IMR-90 (cell line): ENCODE data around the gene SSX2IP. TPM values are rescaled to one million over a fixed set of nuclear protein-coding genes. Genes with fewer than 3 reads are reported as not detected.

ENCODE experiments used
- ATAC-seq: fragments of 200-7000 bp; cut with Tn5 transposase; 2 replicates; pipeline ENCODE4 v1.9.1; 2020; ENCODE audit warnings: low read depth, mild to moderate bottlenecking, moderate library complexity
- BruUV-seq: library from RNA; stranded (reverse); fragments of 400-500 nt; replicated peaks from 2 replicates; lab custom pipeline; 2021; lab: Mats Ljungman, UMichigan
- CTCF ChIA-PET: fragments of 300-600 bp; formaldehyde crosslinking; extraction: SDS; loops from one replicate; lab custom pipeline; 2021; ENCODE audit warnings: antibody characterized with exemption; lab: Yijun Ruan, JAX
- POLR2A ChIA-PET: fragments of 300-600 bp; sonication (Branson Sonifier 250); formaldehyde crosslinking; loops from one replicate; lab custom pipeline; 2022; ENCODE audit warnings: antibody characterized with exemption; ENCODE audit not compliant: unreplicated experiment; lab: Charles Lee
- DNase-seq: peaks from one replicate; pipeline ENCODE4 v3.0.0; 2013
- H2AFZ ChIP-seq: replicated peaks from 2 replicates; pipeline ENCODE3; 2013; ENCODE audit warnings: low read length, mild to moderate bottlenecking; ENCODE audit not compliant: poor library complexity
- H2AK5ac ChIP-seq: 2 replicates; pipeline ENCODE4 v1.6.1; 2013; ENCODE audit warnings: low read depth, low read length, inconsistent platforms
- H2AK9ac ChIP-seq: replicated peaks from 2 replicates; pipeline ENCODE3; 2013; ENCODE audit warnings: mild to moderate bottlenecking, low read depth, low read length, moderate library complexity; ENCODE audit not compliant: poor library complexity
- H2BK120ac ChIP-seq: 2 replicates; pipeline ENCODE4 v1.6.1; 2013; ENCODE audit warnings: low read depth, low read length, inconsistent platforms
- H2BK15ac ChIP-seq: 3 replicates; pipeline ENCODE4 v1.6.1; 2013; ENCODE audit warnings: low read depth, low read length, inconsistent platforms
- H2BK20ac ChIP-seq: 2 replicates; pipeline ENCODE4 v1.6.1; 2013; ENCODE audit warnings: low read depth, mild to moderate bottlenecking, inconsistent platforms, low read length, moderate library complexity
- H2BK5ac ChIP-seq: 2 replicates; pipeline ENCODE4 v1.6.1; 2013; ENCODE audit warnings: mild to moderate bottlenecking, low read depth, low read length, inconsistent platforms; ENCODE audit not compliant: poor library complexity, severe bottlenecking
- H3K14ac ChIP-seq: replicated peaks from 2 replicates; pipeline ENCODE4 v1.6.1; 2013; ENCODE audit warnings: low read depth, low read length, inconsistent platforms
- H3K18ac ChIP-seq: 2 replicates; pipeline ENCODE4 v1.6.1; 2013; ENCODE audit warnings: low read depth, low read length, control low read depth
- H3K23ac ChIP-seq: 2 replicates; pipeline ENCODE4 v1.6.1; 2013; ENCODE audit warnings: low read depth, low read length, inconsistent platforms
- H3K27ac ChIP-seq: 2 replicates; pipeline ENCODE4 v1.5.1; 2013; ENCODE audit warnings: mild to moderate bottlenecking, control low read depth, low read length; ENCODE audit not compliant: insufficient read depth
- H3K27me3 ChIP-seq: 2 replicates; pipeline ENCODE4 v1.6.1; 2013; ENCODE audit warnings: low read length; ENCODE audit not compliant: control insufficient read depth, insufficient read depth
- H3K36me3 ChIP-seq: 2 replicates; pipeline ENCODE4 v1.6.1; 2013; ENCODE audit warnings: low read length, mixed read lengths; ENCODE audit not compliant: control insufficient read depth, insufficient read depth
- H3K4ac ChIP-seq: 2 replicates; pipeline ENCODE4 v1.6.1; 2013; ENCODE audit warnings: low read depth, low read length, inconsistent platforms
- H3K4me1 ChIP-seq: 2 replicates; pipeline ENCODE4 v1.6.1; 2013; ENCODE audit warnings: low read length, mixed read lengths; ENCODE audit not compliant: control insufficient read depth, insufficient read depth
- H3K4me2 ChIP-seq: 2 replicates; pipeline ENCODE4 v1.6.1; 2013; ENCODE audit warnings: low read depth, mild to moderate bottlenecking, control low read depth, low read length, moderate library complexity
- H3K4me3 ChIP-seq: 2 replicates; pipeline ENCODE4 v1.5.1; 2013; ENCODE audit warnings: low read depth, mild to moderate bottlenecking, control low read depth, low read length, moderate library complexity; ENCODE audit not compliant: insufficient read depth
- H3K56ac ChIP-seq: 2 replicates; pipeline ENCODE4 v1.6.1; 2013; ENCODE audit warnings: low read length, inconsistent platforms; ENCODE audit not compliant: insufficient read depth; ENCODE audit errors: extremely low read depth
- H3K79me1 ChIP-seq, 2 experiments: 2 replicates each; pipeline ENCODE4 v1.6.1; 2013; ENCODE audit warnings: low read length in 2 of 2, inconsistent platforms in 1 of 2, low read depth in 1 of 2
- H3K9ac ChIP-seq: 2 replicates; pipeline ENCODE4 v1.6.1; 2013; ENCODE audit warnings: low read depth, low read length, control low read depth
- H3K9me1 ChIP-seq: 2 replicates; pipeline ENCODE4 v1.6.1; 2013; ENCODE audit warnings: low read length, inconsistent platforms; ENCODE audit not compliant: insufficient read depth
- H3K9me3 ChIP-seq: 2 replicates; pipeline ENCODE4 v1.6.1; 2013; ENCODE audit warnings: low read length; ENCODE audit not compliant: control insufficient read depth, insufficient read depth
- H4K20me1 ChIP-seq: 2 replicates; pipeline ENCODE4 v1.6.1; 2013; ENCODE audit warnings: low read length, inconsistent platforms; ENCODE audit not compliant: insufficient read depth
- H4K5ac ChIP-seq: 2 replicates; pipeline ENCODE4 v1.6.1; 2013; ENCODE audit warnings: mild to moderate bottlenecking, low read depth, low read length, control low read depth
- H4K8ac ChIP-seq, 2 experiments: 2 replicates each; pipeline ENCODE4 v1.6.1; 2013; ENCODE audit warnings: low read depth in 2 of 2, low read length in 2 of 2, control low read depth in 1 of 2, inconsistent platforms in 1 of 2
- H4K91ac ChIP-seq: 2 replicates; pipeline ENCODE4 v1.6.1; 2013; ENCODE audit warnings: low read depth, low read length, inconsistent platforms; ENCODE audit not compliant: insufficient read depth
- MAFK ChIP-seq: IDR thresholded peaks from 2 replicates; pipeline ENCODE4 v1.6.1; 2012; ENCODE audit warnings: low read depth, low read length, improper control_type of control experiment
- MAZ ChIP-seq: IDR thresholded peaks from 2 replicates; pipeline ENCODE4 v1.6.1; 2012; ENCODE audit warnings: low read depth, mild to moderate bottlenecking, low read length, improper control_type of control experiment, moderate library complexity, borderline replicate concordance
- NFE2L2 ChIP-seq: fragments of 150-350 bp; IDR thresholded peaks from 2 replicates; pipeline ENCODE4 v1.6.1; 2016; ENCODE audit warnings: low read depth, mild to moderate bottlenecking, low read length
- POLR2A ChIP-seq: IDR thresholded peaks from 2 replicates; pipeline ENCODE4 v1.6.1; 2012; ENCODE audit warnings: mild to moderate bottlenecking, low read depth, low read length
- RCOR1 ChIP-seq: IDR thresholded peaks from 2 replicates; pipeline ENCODE4 v1.6.1; 2012; ENCODE audit warnings: mild to moderate bottlenecking, low read length, improper control_type of control experiment; ENCODE audit not compliant: insufficient replicate concordance
- RFX5 ChIP-seq: IDR thresholded peaks from 2 replicates; pipeline ENCODE4 v1.8.0; 2012; ENCODE audit warnings: low read depth, mild to moderate bottlenecking, low read length, moderate library complexity
- dilution Hi-C: fragments of 300-500 bp; cut with HindIII; formaldehyde crosslinking; loops from one replicate; pipeline ENCODE4 v1.14.3; 2018; ENCODE audit warnings: low sequenced_read_pairs; ENCODE audit not compliant: unreplicated experiment
- in situ Hi-C: fragments of 300-500 bp; cut with MboI; formaldehyde crosslinking; loops from 3 replicates; pipeline ENCODE4 v1.14.3; 2019; ENCODE audit warnings: low sequenced_read_pairs, inconsistent platforms, mixed read lengths
- intact Hi-C: fragments of 100-400 bp; cut with micrococcal nuclease; formaldehyde crosslinking; loops from 2 replicates; pipeline ENCODE4 v1.10.0; 2022
- polyA plus RNA-seq, 3 experiments: library from polyadenylated mRNA; depleted of rRNA; stranded (reverse); fragments of >200 nt; gene quantifications; 2 replicates each; pipeline ENCODE4 v1.2.3, GENCODE V29; 2012; ENCODE audit warnings: low replicate concordance in 1 of 3
- total RNA-seq: library from RNA; depleted of rRNA; stranded (reverse); fragments of >200 nt; gene quantifications from 2 replicates; pipeline ENCODE4 v1.2.3, GENCODE V29; 2012
- TF ChIP-seq, protein P1 (sequence below): fragments of 150-350 bp; IDR thresholded peaks from 2 replicates; pipeline ENCODE4 v1.6.1; 2016; ENCODE audit warnings: low read depth, mild to moderate bottlenecking, low read length, moderate library complexity, borderline replicate concordance
- TF ChIP-seq, protein P2 (sequence below): conservative IDR thresholded peaks from 2 replicates; pipeline ENCODE4 v1.5.1; 2012; ENCODE audit warnings: mild to moderate bottlenecking, low read depth, low read length, improper control_type of control experiment
- TF ChIP-seq, protein P3 (sequence below): fragments of 150-350 bp; IDR thresholded peaks from 2 replicates; pipeline ENCODE4 v1.6.1; 2017; ENCODE audit warnings: mild to moderate bottlenecking, antibody characterized with exemption, low read length, low read depth

Gene SSX2IP
- total and polyA plus RNA-seq, 2 of the 4 experiments (the other 2 are of a cell fraction) = 7.7 to 13.4 TPM

DNA sequence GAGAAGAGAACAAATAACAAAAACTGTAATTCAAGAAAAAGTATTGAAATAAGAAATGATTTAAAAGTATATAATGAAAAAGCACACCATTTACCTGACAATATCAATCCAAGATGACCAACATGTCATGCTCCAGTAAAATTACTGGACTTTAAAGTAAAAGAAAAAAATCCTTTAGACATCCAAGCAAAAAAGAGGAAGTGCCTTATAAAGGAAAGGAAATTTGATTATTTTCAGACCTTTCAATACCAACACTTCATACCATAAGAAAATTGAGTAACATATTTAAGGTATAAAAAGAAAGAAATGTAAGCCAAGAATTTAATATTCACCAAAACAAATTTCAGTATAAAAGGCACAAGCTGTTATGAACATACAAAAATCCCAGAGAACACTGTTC lies 46.2 kb upstream of the SSX2IP start:
- Histone ChIP-seq H2BK15ac (no peak overlapping the region), H3K56ac (no peak overlapping the region), H3K27ac (no peak overlapping the region), H4K91ac (no peak overlapping the region), H3K27me3 (no peaks in the 10 kb centered on the region), H3K36me3 (no peaks in the 10 kb centered on the region), H3K14ac (no peak overlapping the region), H3K18ac (peak overlapping the region; percentile 62; the same call in 1 of the 2 replicates), H3K4me3 (no peak overlapping the region), H2BK120ac (no peak overlapping the region), H3K9me3 (peaks cover 3% of the 10 kb centered on the region; the same call in 1 of the 2 replicates), H2BK20ac (peak overlapping the region; percentile 35; the same call in 1 of the 2 replicates), H2AK9ac (no peak overlapping the region), H4K5ac (no peak overlapping the region), H3K4me1 (0 out of 2 replicates have a peak, but pooled peaks cover 2% of the 10 kb centered on the region), H2AFZ (no peak overlapping the region), H3K79me1 (no peaks in the 10 kb centered on the region), H3K23ac (no peak overlapping the region), H3K4ac (peak overlapping the region; percentile 52; the same call in 1 of the 2 replicates), H3K4me2 (no peak overlapping the region), H4K8ac (no peak overlapping the region), H3K9me1 (no peaks in the 10 kb centered on the region), H2AK5ac (no peak overlapping the region), H2BK5ac (no peak overlapping the region), H4K20me1 (no peaks in the 10 kb centered on the region), H3K9ac (no peak overlapping the region)
- CTCF ChIA-PET = interaction anchor here (0.6 kb wide), 1 partner anchor 469 kb away, joined by 4 read pairs; no protein-coding TSS in a partner anchor
- DNase-seq (no peak), ATAC-seq (no peak)
- in situ Hi-C loops (no loop called here), intact Hi-C loops (loop anchor here (10.0 kb wide), 1 partner anchor 532 kb away; no protein-coding TSS in a partner anchor), dilution Hi-C loops (no loop called here)
- no peak for TF ChIP-seq RCOR1
- no peak for TF ChIP-seq MAZ
- TF ChIP-seq, protein P1, sequence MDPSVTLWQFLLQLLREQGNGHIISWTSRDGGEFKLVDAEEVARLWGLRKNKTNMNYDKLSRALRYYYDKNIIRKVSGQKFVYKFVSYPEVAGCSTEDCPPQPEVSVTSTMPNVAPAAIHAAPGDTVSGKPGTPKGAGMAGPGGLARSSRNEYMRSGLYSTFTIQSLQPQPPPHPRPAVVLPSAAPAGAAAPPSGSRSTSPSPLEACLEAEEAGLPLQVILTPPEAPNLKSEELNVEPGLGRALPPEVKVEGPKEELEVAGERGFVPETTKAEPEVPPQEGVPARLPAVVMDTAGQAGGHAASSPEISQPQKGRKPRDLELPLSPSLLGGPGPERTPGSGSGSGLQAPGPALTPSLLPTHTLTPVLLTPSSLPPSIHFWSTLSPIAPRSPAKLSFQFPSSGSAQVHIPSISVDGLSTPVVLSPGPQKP = no peak
- TF ChIP-seq, protein P2, sequence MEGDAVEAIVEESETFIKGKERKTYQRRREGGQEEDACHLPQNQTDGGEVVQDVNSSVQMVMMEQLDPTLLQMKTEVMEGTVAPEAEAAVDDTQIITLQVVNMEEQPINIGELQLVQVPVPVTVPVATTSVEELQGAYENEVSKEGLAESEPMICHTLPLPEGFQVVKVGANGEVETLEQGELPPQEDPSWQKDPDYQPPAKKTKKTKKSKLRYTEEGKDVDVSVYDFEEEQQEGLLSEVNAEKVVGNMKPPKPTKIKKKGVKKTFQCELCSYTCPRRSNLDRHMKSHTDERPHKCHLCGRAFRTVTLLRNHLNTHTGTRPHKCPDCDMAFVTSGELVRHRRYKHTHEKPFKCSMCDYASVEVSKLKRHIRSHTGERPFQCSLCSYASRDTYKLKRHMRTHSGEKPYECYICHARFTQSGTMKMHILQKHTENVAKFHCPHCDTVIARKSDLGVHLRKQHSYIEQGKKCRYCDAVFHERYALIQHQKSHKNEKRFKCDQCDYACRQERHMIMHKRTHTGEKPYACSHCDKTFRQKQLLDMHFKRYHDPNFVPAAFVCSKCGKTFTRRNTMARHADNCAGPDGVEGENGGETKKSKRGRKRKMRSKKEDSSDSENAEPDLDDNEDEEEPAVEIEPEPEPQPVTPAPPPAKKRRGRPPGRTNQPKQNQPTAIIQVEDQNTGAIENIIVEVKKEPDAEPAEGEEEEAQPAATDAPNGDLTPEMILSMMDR = no peak
- no peak for TF ChIP-seq RFX5
- TF ChIP-seq NFE2L2 = no peak
- TF ChIP-seq, protein P3, sequence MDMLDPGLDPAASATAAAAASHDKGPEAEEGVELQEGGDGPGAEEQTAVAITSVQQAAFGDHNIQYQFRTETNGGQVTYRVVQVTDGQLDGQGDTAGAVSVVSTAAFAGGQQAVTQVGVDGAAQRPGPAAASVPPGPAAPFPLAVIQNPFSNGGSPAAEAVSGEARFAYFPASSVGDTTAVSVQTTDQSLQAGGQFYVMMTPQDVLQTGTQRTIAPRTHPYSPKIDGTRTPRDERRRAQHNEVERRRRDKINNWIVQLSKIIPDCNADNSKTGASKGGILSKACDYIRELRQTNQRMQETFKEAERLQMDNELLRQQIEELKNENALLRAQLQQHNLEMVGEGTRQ = no peak
- no peak for TF ChIP-seq MAFK
- TF ChIP-seq POLR2A = no peak
- POLR2A ChIA-PET = no interaction called here
- BruUV-seq = no TSS peak
